ENCODE results near the gene RFPL3. TPM values are rescaled to one million over a fixed set of nuclear protein-coding genes. Genes with fewer than 3 reads are reported as not detected.

The RFPL3 gene
- total RNA-seq, 1 donor: not detected

DNA sequence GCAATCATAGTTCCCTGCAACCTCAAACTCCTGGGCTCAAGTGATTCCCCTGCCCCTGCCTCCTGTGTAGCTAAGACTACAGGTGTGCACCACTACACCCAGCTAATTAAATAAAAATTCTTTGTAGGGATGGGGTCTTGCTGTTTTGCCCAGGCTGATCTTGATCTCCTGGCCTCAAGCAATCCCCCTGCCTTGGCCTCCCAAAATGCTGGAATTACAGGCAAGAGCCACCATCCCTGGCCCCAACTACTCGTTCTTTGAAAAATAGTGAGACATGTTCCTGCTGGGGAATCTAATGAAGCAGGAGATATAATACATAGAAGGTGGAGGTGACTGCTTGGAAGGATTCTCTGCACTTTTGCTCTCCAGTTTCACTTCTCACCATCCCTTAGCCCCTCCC lies 40.1 kb upstream of the RFPL3 start:
- DNase-seq (ENCODE audit: insufficient read length, low spot score, missing footprints): no peak
- H3K4me2 ChIP-seq (ENCODE audit: insufficient read depth, low read length): no peak overlapping the region
- H4K20me1 ChIP-seq (ENCODE audit: insufficient read depth, low read length): no peaks in the 10 kb centered on the region
- H3K36me3 ChIP-seq (ENCODE audit: insufficient read depth, low read length): no peaks in the 10 kb centered on the region
- no peak overlapping the region for H3K27ac ChIP-seq (ENCODE audit: low read depth, low read length)
- no peaks in the 10 kb centered on the region for H3K9me3 ChIP-seq (ENCODE audit: low read depth, low read length)
- H3K4me3 ChIP-seq (ENCODE audit: insufficient read depth, low read length): no peak overlapping the region
- H2AFZ ChIP-seq (ENCODE audit: low read length): no peak overlapping the region
- no peaks in the 10 kb centered on the region for H3K4me1 ChIP-seq (ENCODE audit: insufficient read depth, low read length)
- H3K27me3 ChIP-seq (ENCODE audit: insufficient read depth, low read length): no peaks in the 10 kb centered on the region
- TF ChIP-seq CTCF (IDR thresholded peaks at IDR 0.05; ENCODE audit: extremely low read depth, low read depth, low read length): no peak
- H3K79me2 ChIP-seq (ENCODE audit: insufficient read depth, low read length): no peaks in the 10 kb centered on the region

GRCh38 chr22:32318361-32318760 lies 39.3 kb upstream of the RFPL3 start:
- no peak overlapping the region for H2AFZ ChIP-seq (ENCODE audit: low read length)
- no peaks in the 10 kb centered on the region for H3K36me3 ChIP-seq (ENCODE audit: insufficient read depth, low read length)
- H3K4me1 ChIP-seq (ENCODE audit: insufficient read depth, low read length): no peaks in the 10 kb centered on the region
- H3K9me3 ChIP-seq (ENCODE audit: low read depth, low read length): no peaks in the 10 kb centered on the region
- H3K27ac ChIP-seq (ENCODE audit: low read depth, low read length): no peak overlapping the region
- DNase-seq (ENCODE audit: insufficient read length, low spot score, missing footprints): no peak
- H3K79me2 ChIP-seq (ENCODE audit: insufficient read depth, low read length): no peaks in the 10 kb centered on the region
- H3K4me2 ChIP-seq (ENCODE audit: insufficient read depth, low read length): no peak overlapping the region
- no peaks in the 10 kb centered on the region for H4K20me1 ChIP-seq (ENCODE audit: insufficient read depth, low read length)
- TF ChIP-seq CTCF (IDR thresholded peaks at IDR 0.05; ENCODE audit: extremely low read depth, low read depth, low read length): no peak
- no peaks in the 10 kb centered on the region for H3K27me3 ChIP-seq (ENCODE audit: insufficient read depth, low read length)
- H3K4me3 ChIP-seq (ENCODE audit: insufficient read depth, low read length): no peak overlapping the region

DNA sequence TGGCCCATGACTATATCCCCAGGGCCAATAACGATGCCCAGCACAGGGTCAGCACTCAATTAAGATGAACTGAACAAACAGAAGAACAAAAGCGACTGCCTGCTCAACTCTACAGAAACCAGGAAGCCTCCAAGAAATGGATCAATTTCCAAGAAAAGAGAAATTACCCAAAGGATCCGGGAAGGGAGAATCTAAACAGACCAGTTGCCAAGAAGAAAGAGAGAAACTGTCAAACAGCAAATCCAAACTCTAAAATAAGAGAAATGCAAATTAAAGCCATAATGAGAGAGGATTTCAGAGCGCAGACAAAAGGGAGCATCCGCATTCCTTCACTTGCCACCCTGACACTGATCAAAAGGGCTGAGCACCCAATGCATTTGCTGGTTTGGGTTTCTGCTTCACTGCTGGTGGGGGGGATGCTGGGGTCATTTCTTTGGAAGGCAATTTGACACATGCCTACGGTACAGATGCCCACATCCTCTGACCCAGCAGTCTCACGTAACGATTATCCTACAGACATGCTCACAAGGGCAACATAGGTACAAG lies 37.7 kb upstream of the RFPL3 start:
- Histone ChIP-seq H3K4me3 (ENCODE audit: insufficient read depth, low read length) (no peak overlapping the region), H2AFZ (ENCODE audit: low read length) (no peak overlapping the region), H3K79me2 (ENCODE audit: insufficient read depth, low read length) (no peaks in the 10 kb centered on the region), H3K4me1 (ENCODE audit: insufficient read depth, low read length) (no peaks in the 10 kb centered on the region), H3K36me3 (ENCODE audit: insufficient read depth, low read length) (no peaks in the 10 kb centered on the region), H3K4me2 (ENCODE audit: insufficient read depth, low read length) (no peak overlapping the region), H4K20me1 (ENCODE audit: insufficient read depth, low read length) (no peaks in the 10 kb centered on the region), H3K9me3 (ENCODE audit: low read depth, low read length) (no peaks in the 10 kb centered on the region), H3K27me3 (ENCODE audit: insufficient read depth, low read length) (no peaks in the 10 kb centered on the region), H3K27ac (ENCODE audit: low read depth, low read length) (no peak overlapping the region)
- no peak for TF ChIP-seq CTCF (IDR thresholded peaks at IDR 0.05; ENCODE audit: extremely low read depth, low read depth, low read length)
- peak; percentile 13 for DNase-seq (ENCODE audit: insufficient read length, low spot score, missing footprints)

- no peaks in the 10 kb centered on the region for H3K36me3 ChIP-seq (ENCODE audit: insufficient read depth, low read length)
- peak; percentile 9 for DNase-seq (ENCODE audit: insufficient read length, low spot score, missing footprints)
- no peaks in the 10 kb centered on the region for H3K9me3 ChIP-seq (ENCODE audit: low read depth, low read length)
- no peaks in the 10 kb centered on the region for H3K4me1 ChIP-seq (ENCODE audit: insufficient read depth, low read length)
- H2AFZ ChIP-seq (ENCODE audit: low read length): no peak overlapping the region
- H3K27ac ChIP-seq (ENCODE audit: low read depth, low read length): no peak overlapping the region
- no peaks in the 10 kb centered on the region for H3K27me3 ChIP-seq (ENCODE audit: insufficient read depth, low read length)
- no peaks in the 10 kb centered on the region for H4K20me1 ChIP-seq (ENCODE audit: insufficient read depth, low read length)
- TF ChIP-seq CTCF (IDR thresholded peaks at IDR 0.05; ENCODE audit: extremely low read depth, low read depth, low read length): no peak
- no peaks in the 10 kb centered on the region for H3K79me2 ChIP-seq (ENCODE audit: insufficient read depth, low read length)
- H3K4me3 ChIP-seq (ENCODE audit: insufficient read depth, low read length): no peak overlapping the region
- no peak overlapping the region for H3K4me2 ChIP-seq (ENCODE audit: insufficient read depth, low read length)
These were observed 34.7 kb upstream of the RFPL3 start for GRCh38 chr22:32322986-32323385.

Data from osteoblast (primary cell).